Upper lobe of right lung (tissue), 1 donor: Measurements from ENCODE around the gene TXNL4A. TPM values are rescaled to one million over a fixed set of nuclear protein-coding genes. Genes with fewer than 3 reads are reported as not detected.
A peak's percentile ranks its signal among the peaks of the same experiment; 100 is the strongest.

Source experiments
- ATAC-seq: fragments of 200-7000 bp; cut with Tn5 transposase; one replicate; pipeline ENCODE4 v1.9.1; 2020; ENCODE audit warnings: mild to moderate bottlenecking, moderate library complexity
- DNase-seq: peaks from one replicate; pipeline ENCODE4 v3.0.0-alpha.2; 2020
- H3K27ac ChIP-seq: fragments of 200-600 bp; one replicate; pipeline ENCODE4 v1.8.0; 2022
- H3K27me3 ChIP-seq: fragments of 200-600 bp; one replicate; pipeline ENCODE4 v1.8.0; 2022; ENCODE audit warnings: mild to moderate bottlenecking
- H3K36me3 ChIP-seq: fragments of 200-600 bp; one replicate; pipeline ENCODE4 v1.8.0; 2022
- H3K4me1 ChIP-seq: fragments of 200-600 bp; one replicate; pipeline ENCODE4 v1.8.0; 2022
- H3K4me3 ChIP-seq: fragments of 200-600 bp; one replicate; pipeline ENCODE4 v1.8.0; 2022; ENCODE audit warnings: mild to moderate bottlenecking
- H3K9me3 ChIP-seq: fragments of 200-600 bp; one replicate; pipeline ENCODE4 v1.8.0; 2022
- CTCF ChIP-seq: fragments of 200-600 bp; IDR thresholded peaks from one replicate; pipeline ENCODE4 v1.8.0; 2022; ENCODE audit warnings: antibody characterized with exemption
- intact Hi-C: fragments of 100-400 bp; cut with DNase I; formaldehyde crosslinking; loops from one replicate; pipeline ENCODE4 v1.11.0; 2022
- total RNA-seq: library from RNA; stranded (reverse); fragmentation: NEBNext Ultra II Directional; extraction: Animal tissue kit (Norgen Biotek cat#: 25700); gene quantifications from one replicate; pipeline ENCODE4 v1.2.1, GENCODE V29; 2021
- donor health status: DM: no; HTN: yes; CAD: no; lungs with severe emphysema.

Gene TXNL4A
- total RNA-seq, 1 donor from 2014 or later, result 80.7 TPM

- TF ChIP-seq CTCF, result no peak
These were observed 44.7 kb downstream of the TXNL4A start for GRCh38 chr18:79943608-79944125.

GRCh38 chr18:79942786-79943607 lies 45.4 kb downstream of the TXNL4A start:
- Histone ChIP-seq H3K27ac (no peak overlapping the region), H3K4me1 (peaks cover 27% of the 10 kb centered on the region), H3K27me3 (no peaks in the 10 kb centered on the region), H3K36me3 (peaks cover 29% of the 10 kb centered on the region), H3K9me3 (no peaks in the 10 kb centered on the region), H3K4me3 (no peak overlapping the region)
- intact Hi-C loops, result no loop called here
- DNase-seq, result peak; percentile 57
- TF ChIP-seq CTCF, result no peak
- no peak for ATAC-seq

More at GRCh38 chr18:79943608-79944125, 44.7 kb downstream of the TXNL4A start:
- peak; percentile 60 for DNase-seq
- peaks cover 21% of the 10 kb centered on the region for H3K4me1 ChIP-seq
- peaks cover 29% of the 10 kb centered on the region for H3K36me3 ChIP-seq
- H3K27ac ChIP-seq, result no peak overlapping the region
- H3K9me3 ChIP-seq, result no peaks in the 10 kb centered on the region
- intact Hi-C loops, result no loop called here
- ATAC-seq, result no peak
- no peak overlapping the region for H3K4me3 ChIP-seq
- no peaks in the 10 kb centered on the region for H3K27me3 ChIP-seq

- Histone ChIP-seq H3K4me1 (peaks cover 22% of the 10 kb centered on the region), H3K36me3 (peaks cover 29% of the 10 kb centered on the region), H3K27me3 (no peaks in the 10 kb centered on the region), H3K9me3 (no peaks in the 10 kb centered on the region), H3K27ac (no peak overlapping the region), H3K4me3 (no peak overlapping the region)
- TF ChIP-seq CTCF, result no peak
- no peak for DNase-seq
- no peak for ATAC-seq
- intact Hi-C loops, result no loop called here
These were observed 46.2 kb downstream of the TXNL4A start for GRCh38 chr18:79942211-79942610.

GRCh38 chr18:79941473-79942119 lies 46.8 kb downstream of the TXNL4A start:
- intact Hi-C loops, result no loop called here
- peaks cover 29% of the 10 kb centered on the region for H3K36me3 ChIP-seq
- no peak for TF ChIP-seq CTCF
- no peak for ATAC-seq
- peaks cover 19% of the 10 kb centered on the region for H3K4me1 ChIP-seq
- H3K27me3 ChIP-seq, result no peaks in the 10 kb centered on the region
- H3K27ac ChIP-seq, result no peak overlapping the region
- H3K4me3 ChIP-seq, result no peak overlapping the region
- no peaks in the 10 kb centered on the region for H3K9me3 ChIP-seq
- peak; percentile 52 for DNase-seq

GRCh38 chr18:79940814-79941472 lies 47.4 kb downstream of the TXNL4A start:
- TF ChIP-seq CTCF, result no peak
- H3K4me1 ChIP-seq, result peaks cover 15% of the 10 kb centered on the region
- H3K27me3 ChIP-seq, result no peaks in the 10 kb centered on the region
- ATAC-seq (no peak), DNase-seq (peak; percentile 63)
- H3K36me3 ChIP-seq, result peaks cover 29% of the 10 kb centered on the region
- H3K9me3 ChIP-seq, result no peaks in the 10 kb centered on the region
- no peak overlapping the region for H3K27ac ChIP-seq
- intact Hi-C loops, result no loop called here
- H3K4me3 ChIP-seq, result no peak overlapping the region
